Breast epithelium (tissue), 4 donors: ENCODE results near the gene DCAF17. TPM values are rescaled to one million over a fixed set of nuclear protein-coding genes. Genes with fewer than 3 reads are reported as not detected.
"Not testable (repeated sequence)": the region's sequence is repeated elsewhere in the genome, so short reads cannot be mapped to it uniquely, and the experiment has no call there.

ENCODE experiments used
- DNase-seq, 2 donors: peaks; one replicate each; pipeline ENCODE4 v3.0.0-alpha.2; 2019; ENCODE audit warnings: low spot score in 2 of 2
- H3K27ac ChIP-seq, 2 donors: fragments of 200-600 bp; sonication (generic) in 1 of 2; one replicate each; pipeline ENCODE4 v1.5.1; 2016 to 2019; ENCODE audit warnings: mild to moderate bottlenecking in 1 of 2
- H3K27me3 ChIP-seq, 2 donors: fragments of 200-600 bp; sonication (generic) in 1 of 2; one replicate each; pipeline versions ENCODE4 v1.5.1 to v1.6.0; 2017 to 2019; ENCODE audit warnings: control low read depth in 1 of 2, mild to moderate bottlenecking in 1 of 2
- H3K36me3 ChIP-seq: fragments of 200-600 bp; one replicate; pipeline ENCODE4 v1.5.1; 2019
- H3K4me1 ChIP-seq, 2 donors: fragments of 200-600 bp; sonication (generic); one replicate each; pipeline ENCODE4 v1.5.1; 2016 to 2019; ENCODE audit warnings: control low read depth in 1 of 2
- H3K4me3 ChIP-seq, 3 donors: fragments of 200-600 bp; sonication (generic); 1 replicate in 2 of 3; 2 replicates in 1 of 3; pipeline ENCODE4 v1.5.1; 2016 to 2019; ENCODE audit warnings: mild to moderate bottlenecking in 3 of 3, moderate library complexity in 2 of 3
- H3K9me3 ChIP-seq, 2 donors: fragments of 200-600 bp; sonication (generic) in 1 of 2; one replicate each; pipeline ENCODE4 v1.5.1; 2016 to 2019; ENCODE audit warnings: control low read depth in 1 of 2
- POLR2A ChIP-seq: fragments of 450-650 bp; IDR thresholded peaks from one replicate; pipeline ENCODE4 v1.6.1; 2016; ENCODE audit warnings: antibody characterized with exemption, mild to moderate bottlenecking, moderate library complexity
- POLR2AphosphoS5 ChIP-seq, 3 donors: sonication (generic); formaldehyde crosslinking; IDR thresholded peaks; one replicate each; pipeline ENCODE4 v1.6.1; 2017; ENCODE audit warnings: antibody characterized with exemption in 3 of 3
- intact Hi-C: fragments of 100-400 bp; cut with DNase I; formaldehyde crosslinking; loops from one replicate; pipeline ENCODE4 v1.15.1; 2023; ENCODE audit warnings: low total_unique reads
- total RNA-seq, 3 donors: library from RNA; depleted of rRNA; stranded (reverse); fragments of >200 nt; gene quantifications; one replicate each; pipeline ENCODE4 v1.1.0, GENCODE V29; 2016
- TF ChIP-seq, protein P1 (sequence below), 3 donors: fragments of 450-650 bp; IDR thresholded peaks; one replicate each; pipeline ENCODE4 v1.5.1; 2016 to 2017; ENCODE audit warnings: antibody characterized with exemption in 3 of 3, mild to moderate bottlenecking in 3 of 3, moderate library complexity in 3 of 3

Gene DCAF17
- total RNA-seq, 3 donors from 2014 or later = 13.3 to 30.6 (median 24.6) TPM

DNA sequence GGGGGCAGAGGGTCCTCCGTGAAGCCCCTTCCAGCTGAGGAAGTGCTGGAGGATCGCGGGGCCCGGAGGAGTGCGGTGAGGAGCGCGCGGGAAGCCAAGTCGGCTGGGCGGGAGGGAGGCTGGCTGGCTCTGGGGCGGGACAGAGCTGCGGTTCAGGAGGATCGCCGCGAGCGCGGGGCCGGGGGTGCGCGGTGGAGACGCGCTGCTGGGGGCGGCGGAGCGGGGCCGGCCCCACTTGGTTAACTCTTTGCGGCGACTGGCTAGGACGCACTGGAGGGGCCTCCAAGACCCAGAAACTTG is 88.7 kb downstream of the DCAF17 start:
- intact Hi-C loops = no loop called here
- peak in 1 of 2 donors; percentile 57 for DNase-seq
- H3K27me3 ChIP-seq = no peaks in the 10 kb centered on the region
- peaks cover 0 to 5% of the 10 kb centered on the region in 2 donors for H3K4me1 ChIP-seq
- peak overlapping the region; percentile 96 to 100 for H3K27ac ChIP-seq
- no peak for TF ChIP-seq POLR2AphosphoS5 (IDR thresholded peaks at IDR 0.05)
- TF ChIP-seq POLR2A = no peak
- H3K36me3 ChIP-seq = no peaks in the 10 kb centered on the region
- H3K9me3 ChIP-seq = no peaks in the 10 kb centered on the region
- H3K4me3 ChIP-seq = peak overlapping the region; percentile 81 to 100 (median 98)

DNA sequence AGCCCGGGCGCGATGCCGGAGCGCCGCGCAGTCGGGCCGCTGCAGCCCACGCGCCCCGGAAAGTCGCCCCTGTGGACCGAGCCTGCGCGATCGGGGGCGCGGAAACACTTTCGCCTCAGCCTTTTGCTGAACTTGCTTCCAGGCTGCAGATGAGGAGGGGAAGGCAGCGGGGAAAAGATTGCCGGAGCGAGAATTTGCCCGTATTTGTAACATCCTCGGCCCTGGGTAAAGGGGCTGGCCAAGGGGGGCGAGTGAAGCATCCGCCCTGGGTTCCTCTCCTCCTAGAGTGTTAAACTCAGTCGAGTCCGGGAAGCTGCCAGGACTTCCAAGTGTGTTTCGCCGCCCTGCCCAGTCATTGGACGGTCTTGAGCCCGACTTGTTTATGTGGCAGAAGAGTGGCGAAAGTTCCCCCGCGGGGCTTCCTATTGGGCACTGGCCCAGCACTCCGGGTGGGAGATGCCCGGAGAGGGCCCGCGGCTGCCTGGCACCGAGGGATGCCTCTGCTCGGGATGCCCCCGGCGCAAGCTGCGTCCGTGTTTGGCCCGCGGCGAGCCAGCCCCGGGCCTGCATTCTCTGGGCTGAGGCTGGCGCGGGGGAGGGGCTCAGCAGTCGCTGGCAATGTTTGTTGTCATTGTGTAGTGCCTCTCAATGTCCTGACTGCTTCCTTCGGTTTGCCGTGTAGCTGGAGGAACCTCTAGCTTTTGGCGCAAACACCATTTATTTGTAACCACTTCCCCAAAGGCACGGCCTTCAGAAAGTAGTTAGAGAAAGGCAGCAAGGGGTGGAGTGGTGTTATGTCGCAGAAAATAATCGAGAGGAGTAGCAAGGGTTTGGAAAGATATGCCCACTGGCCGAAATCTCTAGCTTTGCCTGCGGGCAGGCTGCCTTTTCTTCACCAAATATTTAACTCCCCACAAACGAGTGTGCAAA is 89.3 kb downstream of the DCAF17 start:
- TF ChIP-seq, protein P1, sequence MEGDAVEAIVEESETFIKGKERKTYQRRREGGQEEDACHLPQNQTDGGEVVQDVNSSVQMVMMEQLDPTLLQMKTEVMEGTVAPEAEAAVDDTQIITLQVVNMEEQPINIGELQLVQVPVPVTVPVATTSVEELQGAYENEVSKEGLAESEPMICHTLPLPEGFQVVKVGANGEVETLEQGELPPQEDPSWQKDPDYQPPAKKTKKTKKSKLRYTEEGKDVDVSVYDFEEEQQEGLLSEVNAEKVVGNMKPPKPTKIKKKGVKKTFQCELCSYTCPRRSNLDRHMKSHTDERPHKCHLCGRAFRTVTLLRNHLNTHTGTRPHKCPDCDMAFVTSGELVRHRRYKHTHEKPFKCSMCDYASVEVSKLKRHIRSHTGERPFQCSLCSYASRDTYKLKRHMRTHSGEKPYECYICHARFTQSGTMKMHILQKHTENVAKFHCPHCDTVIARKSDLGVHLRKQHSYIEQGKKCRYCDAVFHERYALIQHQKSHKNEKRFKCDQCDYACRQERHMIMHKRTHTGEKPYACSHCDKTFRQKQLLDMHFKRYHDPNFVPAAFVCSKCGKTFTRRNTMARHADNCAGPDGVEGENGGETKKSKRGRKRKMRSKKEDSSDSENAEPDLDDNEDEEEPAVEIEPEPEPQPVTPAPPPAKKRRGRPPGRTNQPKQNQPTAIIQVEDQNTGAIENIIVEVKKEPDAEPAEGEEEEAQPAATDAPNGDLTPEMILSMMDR (IDR thresholded peaks at IDR 0.05) = no peak
- peak in 2 of 3 donors; percentile 18 to 77 for TF ChIP-seq POLR2AphosphoS5 (IDR thresholded peaks at IDR 0.05)
- peak; percentile 16 for TF ChIP-seq POLR2A
- H3K4me3 ChIP-seq = peak overlapping the region; percentile 81 to 100 (median 98)
- no peaks in the 10 kb centered on the region for H3K9me3 ChIP-seq
- H3K27ac ChIP-seq = peak overlapping the region; percentile 96 to 100
- no peaks in the 10 kb centered on the region for H3K36me3 ChIP-seq
- peak; percentile 82 to 86 for DNase-seq
- intact Hi-C loops = no loop called here
- no peaks in the 10 kb centered on the region for H3K27me3 ChIP-seq
- H3K4me1 ChIP-seq = peaks cover 0 to 5% of the 10 kb centered on the region in 2 donors

DNA sequence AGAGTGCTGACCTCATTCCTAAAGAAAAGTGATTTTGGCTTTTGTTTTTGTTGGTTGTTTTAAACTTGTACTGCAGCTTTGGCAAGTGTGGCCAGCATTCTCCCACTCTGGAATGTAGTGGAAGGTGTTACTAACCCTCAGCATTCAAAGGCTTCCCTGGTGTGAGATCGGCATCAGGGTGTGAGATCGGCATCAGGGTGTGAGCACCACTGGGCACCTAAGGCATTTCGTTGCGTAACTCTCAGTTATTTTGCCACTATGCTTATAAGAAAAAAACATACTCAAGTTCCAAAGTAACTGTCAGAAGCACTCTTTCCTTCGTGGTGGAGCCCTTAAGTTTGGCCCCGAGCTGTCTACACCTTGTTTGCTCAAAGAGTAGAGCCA is 90.0 kb downstream of the DCAF17 start:
- intact Hi-C loops = no loop called here
- Histone ChIP-seq H3K27ac (peak overlapping the region; percentile 96 to 100), H3K4me1 (peaks cover 0 to 5% of the 10 kb centered on the region in 2 donors)

DNA sequence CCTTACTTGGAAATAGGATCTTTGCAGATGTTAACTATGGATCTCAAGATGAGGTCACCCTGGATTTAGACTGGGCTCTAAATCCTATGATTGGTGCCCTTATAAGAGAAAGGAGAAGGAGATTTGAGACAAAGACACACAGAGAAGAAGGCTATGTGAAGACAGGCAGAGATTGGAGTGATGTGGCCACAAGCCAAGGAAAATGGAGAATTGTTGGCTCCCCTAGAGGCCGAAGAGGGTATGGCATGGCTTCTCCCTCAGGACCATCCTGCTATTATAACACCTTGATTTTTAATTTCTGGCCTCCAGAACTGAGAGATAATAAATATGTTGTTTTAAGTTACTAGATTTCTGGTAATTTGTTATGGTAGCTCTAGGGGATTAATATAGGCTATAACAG is 95.9 kb downstream of the DCAF17 start:
- intact Hi-C loops = no loop called here
- Histone ChIP-seq H3K9me3 (no peaks in the 10 kb centered on the region), H3K36me3 (no peaks in the 10 kb centered on the region), H3K4me1 (no peaks in the 10 kb centered on the region), H3K4me3 (no peak overlapping the region), H3K27me3 (no peaks in the 10 kb centered on the region), H3K27ac (peak overlapping the region; percentile 10 to 17)
- TF ChIP-seq, protein P1 (IDR thresholded peaks at IDR 0.05) = peak in 2 of 3 donors; percentile 17 to 25
- no peak for TF ChIP-seq POLR2AphosphoS5 (IDR thresholded peaks at IDR 0.05)
- no peak for DNase-seq

More for the DNA sequence above, 90.0 kb downstream of the DCAF17 start:
- H3K27me3 ChIP-seq = no peaks in the 10 kb centered on the region
- H3K36me3 ChIP-seq = no peaks in the 10 kb centered on the region
- H3K9me3 ChIP-seq = no peaks in the 10 kb centered on the region
- TF ChIP-seq POLR2A (no peak), POLR2AphosphoS5 (IDR thresholded peaks at IDR 0.05) (no peak)
- TF ChIP-seq, protein P1 (IDR thresholded peaks at IDR 0.05) = no peak
- DNase-seq = peak in 1 of 2 donors; percentile 75
- H3K4me3 ChIP-seq = peak overlapping the region; percentile 81 to 100 (median 98)

DNA sequence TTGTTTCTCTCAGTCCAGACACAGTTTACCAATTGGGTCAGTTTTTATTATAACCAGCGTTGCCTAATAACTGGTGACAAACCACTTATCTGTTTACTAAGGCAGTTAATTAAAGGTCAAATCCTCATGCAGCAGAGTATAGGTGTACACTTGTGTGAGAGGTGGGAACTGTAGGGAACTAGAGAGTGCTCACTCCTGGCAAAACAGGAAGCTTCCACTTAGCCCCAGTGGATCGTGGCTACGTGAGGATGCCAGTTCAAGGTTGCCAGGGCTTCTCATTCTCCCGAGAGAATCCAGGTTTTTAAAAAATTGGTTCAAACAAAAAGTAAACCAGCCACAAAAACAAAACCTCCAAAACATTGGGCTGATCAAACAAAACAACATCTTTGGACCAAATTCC is 96.4 kb downstream of the DCAF17 start:
- intact Hi-C loops = no loop called here
- TF ChIP-seq, protein P1 (IDR thresholded peaks at IDR 0.05) = no peak
- no peak for TF ChIP-seq POLR2AphosphoS5 (IDR thresholded peaks at IDR 0.05)
- no peak for TF ChIP-seq POLR2A
- H3K4me1 ChIP-seq = no peaks in the 10 kb centered on the region
- H3K27me3 ChIP-seq = no peaks in the 10 kb centered on the region
- no peaks in the 10 kb centered on the region for H3K9me3 ChIP-seq
- no peaks in the 10 kb centered on the region for H3K36me3 ChIP-seq
- no peak overlapping the region for H3K4me3 ChIP-seq
- H3K27ac ChIP-seq = peak overlapping the region; percentile 10 to 17
- no peak for DNase-seq

DNA sequence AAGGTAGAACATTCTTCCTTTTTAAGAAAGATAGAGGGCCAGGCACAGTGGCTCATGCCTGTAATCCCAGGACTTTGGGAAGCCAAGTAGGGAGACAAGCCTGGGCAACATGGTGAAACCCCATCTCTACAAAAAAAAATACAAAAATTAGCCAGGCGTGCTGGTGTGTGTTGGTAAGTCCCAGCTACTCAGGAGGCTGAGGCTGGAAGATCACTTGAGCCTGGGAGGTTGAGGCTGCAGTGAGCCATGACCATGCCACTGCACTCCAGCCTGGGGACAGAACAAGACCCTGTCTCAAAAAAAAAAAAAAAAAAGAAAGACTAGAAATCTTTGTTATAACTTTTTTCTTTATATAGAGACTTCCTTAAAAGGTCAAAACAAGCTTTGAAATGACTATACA is 96.8 kb downstream of the DCAF17 start:
- H3K36me3 ChIP-seq, H3K9me3 ChIP-seq, H3K27me3 ChIP-seq, intact Hi-C loops, H3K4me1 ChIP-seq, DNase-seq, H3K4me3 ChIP-seq: not testable (repeated sequence)
- H3K27ac ChIP-seq = peak overlapping the region; percentile 10 to 13
